Glutamatergic neuron (in vitro differentiated cells): ENCODE measurements around the gene TMC3. TPM values are rescaled to one million over a fixed set of nuclear protein-coding genes. Genes with fewer than 3 reads are reported as not detected.

Experiments used
- DNase-seq: peaks from one replicate; pipeline ENCODE4 v3.0.0; 2022
- H3K27ac Mint-ChIP-seq: one replicate; pipeline ENCODE4 v1.8.0; 2020; ENCODE audit warnings: mild to moderate bottlenecking, mixed read lengths, inconsistent platforms; ENCODE audit not compliant: unreplicated experiment
- H3K27me3 Mint-ChIP-seq: one replicate; pipeline ENCODE4 v1.8.0; 2020; ENCODE audit warnings: mild to moderate bottlenecking, moderate library complexity, mixed read lengths, inconsistent platforms; ENCODE audit not compliant: unreplicated experiment
- H3K36me3 Mint-ChIP-seq: one replicate; pipeline ENCODE4 v1.8.0; 2020; ENCODE audit warnings: mild to moderate bottlenecking, mixed read lengths, inconsistent platforms; ENCODE audit not compliant: unreplicated experiment
- H3K4me1 Mint-ChIP-seq: one replicate; pipeline ENCODE4 v1.8.0; 2020; ENCODE audit warnings: mild to moderate bottlenecking, low read depth, mixed read lengths, inconsistent platforms; ENCODE audit not compliant: unreplicated experiment
- H3K4me3 Mint-ChIP-seq: one replicate; pipeline ENCODE4 v1.8.0; 2020; ENCODE audit warnings: mild to moderate bottlenecking, mixed read lengths, inconsistent platforms; ENCODE audit not compliant: unreplicated experiment
- H3K9me3 Mint-ChIP-seq: one replicate; pipeline ENCODE4 v1.8.0; 2020; ENCODE audit warnings: mild to moderate bottlenecking, moderate library complexity, mixed read lengths, inconsistent platforms; ENCODE audit not compliant: unreplicated experiment
- CTCF ChIP-seq: fragments of 200-600 bp; sonication (generic); IDR thresholded peaks from one replicate; pipeline ENCODE4 v1.5.0; 2021; ENCODE audit not compliant: partially characterized antibody, unreplicated experiment
- total RNA-seq: library from RNA; stranded (reverse); fragmentation: NEBNext Ultra II Directional; extraction: Animal tissue kit (Norgen Biotek cat#: 25700); gene quantifications from one replicate; pipeline ENCODE4 v1.2.1, GENCODE V29; 2021; ENCODE audit not compliant: unreplicated experiment

Gene TMC3
- total RNA-seq, 1 donor from 2014 or later: not detected

DNA sequence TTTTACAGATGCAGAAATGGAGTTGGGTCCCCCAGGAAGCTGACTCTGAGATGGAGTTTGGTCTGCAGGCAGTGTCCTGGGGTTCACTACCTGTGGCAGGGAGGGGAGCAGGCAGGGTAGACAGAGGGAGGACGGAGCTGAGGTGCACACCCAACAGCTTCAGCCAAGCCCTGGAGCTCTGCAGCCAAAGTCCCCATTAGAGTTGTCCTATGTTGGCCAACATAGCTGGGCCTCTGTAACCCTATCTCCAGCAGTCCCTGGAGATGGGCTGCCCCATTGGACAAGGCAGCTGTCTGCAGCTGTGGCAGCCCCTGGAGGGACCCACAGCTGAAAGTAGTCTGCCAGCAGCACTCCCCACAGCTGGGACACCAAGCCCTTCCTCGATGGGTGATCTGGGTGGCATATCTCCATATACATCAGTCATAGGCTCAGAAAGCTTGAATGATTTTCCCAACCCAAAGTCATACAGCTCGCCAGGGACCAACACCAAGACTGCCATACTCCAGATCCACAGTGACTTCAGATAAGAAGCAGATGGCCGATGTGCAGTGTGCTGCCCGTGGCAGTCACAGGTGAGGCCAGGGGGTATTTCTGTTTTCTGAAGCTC, 82.0 kb downstream of the TMC3 start:
- Mint-ChIP-seq H3K27me3 (peaks cover 3% of the 10 kb centered on the region), H3K36me3 (no peaks in the 10 kb centered on the region), H3K27ac (no peak overlapping the region), H3K4me3 (no peak overlapping the region), H3K9me3 (peaks cover 4% of the 10 kb centered on the region), H3K4me1 (no peaks in the 10 kb centered on the region)
- TF ChIP-seq CTCF: no peak
- no peak for DNase-seq

GRCh38 chr15:81289910-81290309, 84.1 kb downstream of the TMC3 start:
- Mint-ChIP-seq H3K9me3 (peaks cover 4% of the 10 kb centered on the region), H3K27me3 (peaks cover 3% of the 10 kb centered on the region), H3K27ac (no peak overlapping the region), H3K4me1 (no peaks in the 10 kb centered on the region), H3K4me3 (no peak overlapping the region), H3K36me3 (no peaks in the 10 kb centered on the region)
- no peak for DNase-seq
- no peak for TF ChIP-seq CTCF

GRCh38 chr15:81288616-81289015, 85.4 kb downstream of the TMC3 start:
- Mint-ChIP-seq H3K4me1 (no peaks in the 10 kb centered on the region), H3K27ac (no peak overlapping the region), H3K27me3 (peaks cover 3% of the 10 kb centered on the region), H3K9me3 (no peaks in the 10 kb centered on the region), H3K4me3 (no peak overlapping the region), H3K36me3 (no peaks in the 10 kb centered on the region)
- no peak for TF ChIP-seq CTCF
- DNase-seq: no peak

DNA sequence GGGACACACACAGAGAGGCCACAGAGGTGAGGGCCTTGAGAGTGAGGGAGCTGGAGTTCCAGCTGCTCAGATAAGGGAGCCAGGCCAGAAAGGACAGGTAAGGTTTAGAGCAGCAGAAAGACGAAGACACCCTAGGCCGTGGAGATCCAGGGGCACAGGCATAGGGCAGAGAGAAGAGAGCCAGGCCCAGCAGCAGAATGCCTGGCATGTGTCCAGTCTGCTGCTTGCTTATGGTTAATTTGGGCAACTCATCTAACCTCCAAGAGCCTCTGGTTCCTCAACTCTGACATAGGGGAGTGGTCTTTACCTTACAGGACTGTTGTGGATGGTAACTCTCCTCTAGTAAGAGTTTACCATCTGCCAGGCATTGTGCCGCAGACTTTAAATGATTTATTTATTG, 86.0 kb downstream of the TMC3 start:
- Mint-ChIP-seq H3K4me1 (no peaks in the 10 kb centered on the region), H3K9me3 (no peaks in the 10 kb centered on the region), H3K4me3 (no peak overlapping the region), H3K27ac (no peak overlapping the region), H3K36me3 (no peaks in the 10 kb centered on the region), H3K27me3 (peaks cover 3% of the 10 kb centered on the region)
- no peak for TF ChIP-seq CTCF
- DNase-seq: no peak

DNA sequence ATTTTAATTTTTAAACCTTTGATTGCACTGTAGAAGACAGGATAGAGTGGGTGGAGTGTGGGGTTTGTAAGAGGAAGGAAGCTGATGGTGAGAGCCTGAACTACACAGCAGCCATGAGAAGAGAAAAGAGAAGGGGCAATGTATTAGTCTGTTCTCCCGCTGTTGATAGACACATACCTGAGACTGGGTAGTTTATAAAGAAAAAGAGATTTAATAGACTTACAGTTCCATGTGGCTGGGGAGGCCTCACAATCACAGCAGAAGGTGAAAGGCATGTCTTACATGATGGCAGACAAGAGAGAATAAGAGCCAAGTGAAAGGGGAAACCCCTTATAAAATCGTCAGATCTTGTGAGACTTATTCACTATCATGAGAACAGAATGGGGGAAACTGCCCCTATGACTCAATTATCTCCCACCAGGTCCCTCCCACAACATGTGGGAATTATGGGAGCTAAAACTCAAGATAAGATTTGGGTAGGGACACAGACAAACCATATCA, 87.3 kb downstream of the TMC3 start:
- Mint-ChIP-seq H3K27me3 (peaks cover 3% of the 10 kb centered on the region), H3K4me3 (peak overlapping the region; percentile 21), H3K27ac (no peak overlapping the region), H3K4me1 (no peaks in the 10 kb centered on the region), H3K9me3 (no peaks in the 10 kb centered on the region), H3K36me3 (no peaks in the 10 kb centered on the region)
- no peak for TF ChIP-seq CTCF
- no peak for DNase-seq
